HG03342 (cell line): ENCODE data around the gene CDC42BPB.
"Not testable (repeated sequence)": the region's sequence is repeated elsewhere in the genome, so short reads cannot be mapped to it uniquely, and the experiment has no call there.

Source experiments
- ATAC-seq: cut with Tn5 transposase; IDR thresholded peaks from one replicate; pipeline ENCODE4 v1.9.1; 2021; ENCODE audit warnings: mild to moderate bottlenecking, moderate library complexity; ENCODE audit not compliant: unreplicated experiment

CDC42BPB gene

GRCh38 chr14:102903889-102904512 is 153.3 kb downstream of the CDC42BPB start:
- ATAC-seq = no peak

GRCh38 chr14:102903248-102903888 is 154.0 kb downstream of the CDC42BPB start:
- no peak for ATAC-seq

- ATAC-seq = no peak
Measured at GRCh38 chr14:102902523-102903247, 154.7 kb downstream of the CDC42BPB start.

- peak; percentile 15 for ATAC-seq
Measured at GRCh38 chr14:102902086-102902485, 155.3 kb downstream of the CDC42BPB start.

- ATAC-seq = peak; percentile 81
Measured at GRCh38 chr14:102901633-102902032, 155.7 kb downstream of the CDC42BPB start.

- ATAC-seq = peak; percentile 37
Measured at GRCh38 chr14:102900631-102901571, 156.4 kb downstream of the CDC42BPB start.

- no peak for ATAC-seq
Measured at GRCh38 chr14:102899516-102899900, 157.8 kb downstream of the CDC42BPB start.

- no peak for ATAC-seq
Measured at GRCh38 chr14:102898776-102899515, 158.4 kb downstream of the CDC42BPB start.

- ATAC-seq = no peak
Measured at GRCh38 chr14:102898298-102898697, 159.1 kb downstream of the CDC42BPB start.

- ATAC-seq = no peak
Measured at GRCh38 chr14:102897299-102898027, 159.9 kb downstream of the CDC42BPB start.

- not testable (repeated sequence) for ATAC-seq
Measured at GRCh38 chr14:102896735-102897134, 160.6 kb downstream of the CDC42BPB start.

GRCh38 chr14:102893452-102893851 is 163.9 kb downstream of the CDC42BPB start:
- no peak for ATAC-seq

GRCh38 chr14:102892651-102893050 is 164.7 kb downstream of the CDC42BPB start:
- no peak for ATAC-seq

- no peak for ATAC-seq
Measured at GRCh38 chr14:102891556-102891955, 165.8 kb downstream of the CDC42BPB start.

GRCh38 chr14:102891111-102891510 is 166.2 kb downstream of the CDC42BPB start:
- no peak for ATAC-seq

GRCh38 chr14:102889615-102890014 is 167.7 kb downstream of the CDC42BPB start:
- ATAC-seq = no peak

- ATAC-seq = no peak
Measured at GRCh38 chr14:102888748-102889147, 168.6 kb downstream of the CDC42BPB start.

GRCh38 chr14:102885737-102886447 is 171.5 kb downstream of the CDC42BPB start:
- ATAC-seq = no peak

- ATAC-seq = no peak
Measured at GRCh38 chr14:102883554-102883953, 173.8 kb downstream of the CDC42BPB start.
